Ovary (tissue), 9 donors: Measurements from ENCODE around the gene ATXN7. TPM values are rescaled to one million over a fixed set of nuclear protein-coding genes. Genes with fewer than 3 reads are reported as not detected.
A peak's percentile ranks its signal among the peaks of the same experiment; 100 is the strongest.

Source experiments
- DNase-seq, 5 donors: peaks; one replicate each; pipeline ENCODE4 v3.0.0-alpha.2; 2019 to 2020
- H3K27ac ChIP-seq, 2 donors: fragments of 200-600 bp; one replicate each; pipeline versions ENCODE4 v1.5.1 to v1.8.0; 2019 to 2022
- H3K27me3 ChIP-seq: fragments of 200-600 bp; one replicate; pipeline ENCODE4 v1.8.0; 2022
- H3K36me3 ChIP-seq: fragments of 200-600 bp; sonication (generic); one replicate; pipeline ENCODE4 v1.5.1; 2019
- H3K4me1 ChIP-seq: one replicate; pipeline ENCODE4 v1.8.1; 2013; ENCODE audit warnings: mild to moderate bottlenecking, moderate library complexity; ENCODE audit not compliant: insufficient read depth
- H3K4me3 ChIP-seq: fragments of 200-600 bp; sonication (generic); one replicate; pipeline ENCODE4 v1.5.1; 2017
- H3K9me3 ChIP-seq, 2 donors: fragments of 200-600 bp in 1 of 2; sonication (generic) in 1 of 2; one replicate each; pipeline versions ENCODE4 v1.5.1 to v1.8.1; 2013 to 2019; ENCODE audit warnings: mild to moderate bottlenecking in 1 of 2, moderate library complexity in 1 of 2
- CTCF ChIP-seq, 3 donors: fragments of 450-650 bp in 2 of 3; fragments of 200-600 bp in 1 of 3; IDR thresholded peaks; one replicate each; pipeline versions ENCODE4 v1.5.1 to v1.8.0; 2016 to 2022; ENCODE audit warnings: antibody characterized with exemption in 3 of 3, mild to moderate bottlenecking in 1 of 3
- EP300 ChIP-seq: sonication (generic); formaldehyde crosslinking; IDR thresholded peaks from one replicate; pipeline ENCODE4 v1.6.1; 2017; ENCODE audit warnings: antibody characterized with exemption
- POLR2A ChIP-seq: fragments of 450-650 bp; IDR thresholded peaks from one replicate; pipeline ENCODE4 v1.6.1; 2017; ENCODE audit warnings: antibody characterized with exemption, mild to moderate bottlenecking, moderate library complexity
- WGBS, 3 donors: extraction: QIAGEN DNeasy Blood & Tissue Kit in 1 of 3; methylation state at CpG; one replicate each; pipeline versions ENCODE4 v1.1.5 to v1.1.7; 2013 to 2017; 5-methylcytosine and 5-hydroxymethylcytosine counted together
- intact Hi-C, 4 donors: fragments of 100-400 bp; cut with DNase I; formaldehyde crosslinking; loops; one replicate each; pipeline versions ENCODE4 v1.11.0 to v1.15.1; 2022 to 2023
- polyA plus RNA-seq, 2 donors: library from polyadenylated mRNA; stranded (reverse); fragments of 200-250 nt in 1 of 2; fragments of 350-450 nt in 1 of 2; fragmentation: Illumina TruSeq in 1 of 2; extraction: RNeasy Lipid Tissue Mini Kit (QIAGEN cat#74804) in 1 of 2; gene quantifications; one replicate each; pipeline ENCODE4 v1.2.3, GENCODE V29; 2013 to 2014
- total RNA-seq, 7 donors: library from RNA; depleted of rRNA in 2 of 7; stranded (reverse); fragments of >200 nt in 2 of 7; fragmentation: NEBNext Ultra II Directional in 3 of 7; extraction: Animal tissue kit (Norgen Biotek cat#: 25700) in 3 of 7; gene quantifications; one replicate each; pipeline versions ENCODE4 v1.1.0 to v1.2.4, GENCODE V29; 2016 to 2023
- donor health status: DM: no; HTN: no; CAD: no; lungs with moderate emphysema.
- donor health status: DM: no; HTN: no; CAD: no.
- donor health status: Bipolar disorder and iron deficiency.
- donor health status: DM: yes; HTN: yes; CAD: no.
- donor health status: DM: no; HTN: no; CAD: no.
- donor health status: DM: yes; HTN: yes; CAD: no.

The ATXN7 gene
- total and polyA plus RNA-seq, 9 donors = 4.3 to 47.0 (median 27.7) TPM

DNA sequence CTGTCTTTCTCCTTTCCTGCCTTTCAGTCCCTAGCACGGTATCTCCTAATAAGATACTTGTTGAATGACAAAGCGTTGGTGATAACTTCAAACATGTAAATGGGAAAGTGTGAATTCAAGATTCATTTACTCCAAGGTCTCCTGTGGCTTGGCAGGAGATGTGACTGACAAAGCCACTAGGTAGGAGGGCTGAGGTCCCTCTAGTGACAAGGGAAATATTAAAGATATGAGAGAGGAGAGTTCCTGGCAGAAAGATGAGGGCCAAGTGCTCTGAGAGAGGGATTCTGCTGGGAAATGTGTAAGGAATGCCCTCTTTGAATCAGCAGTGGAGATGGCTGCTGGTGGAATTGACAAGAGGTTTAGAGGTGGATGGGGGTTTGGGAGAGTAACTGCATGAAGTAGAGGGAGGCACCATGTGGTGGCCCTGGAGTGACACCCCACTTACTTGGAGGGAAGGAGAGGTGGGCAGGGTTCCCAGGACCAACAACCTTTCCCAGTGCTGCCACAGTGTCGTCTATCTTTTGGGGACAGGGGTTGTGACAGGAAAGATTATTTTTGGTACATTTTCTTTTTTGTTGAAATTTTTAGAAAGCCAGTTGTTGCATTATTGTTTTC lies 91.5 kb downstream of the ATXN7 start:
- TF ChIP-seq POLR2A (no peak), EP300 (no peak), CTCF (IDR thresholded peaks at IDR 0.05) (no peak)
- no peak overlapping the region for H3K27ac ChIP-seq
- no peaks in the 10 kb centered on the region for H3K4me1 ChIP-seq
- no peaks in the 10 kb centered on the region for H3K9me3 ChIP-seq
- no peaks in the 10 kb centered on the region for H3K27me3 ChIP-seq
- WGBS, 3 donors = 94 to 95% (median 95%) methylated on average over 3 of the region's 3 CpGs
- intact Hi-C loops = no loop called here
- H3K4me3 ChIP-seq = no peak overlapping the region
- no peak for DNase-seq
- H3K36me3 ChIP-seq = no peaks in the 10 kb centered on the region

GRCh38 chr3:63955830-63956545 lies 92.3 kb downstream of the ATXN7 start:
- no peak for DNase-seq
- no peak for TF ChIP-seq POLR2A
- no peak for TF ChIP-seq CTCF (IDR thresholded peaks at IDR 0.05)
- TF ChIP-seq EP300 = no peak
- H3K27ac ChIP-seq = no peak overlapping the region
- no peaks in the 10 kb centered on the region for H3K9me3 ChIP-seq
- no peaks in the 10 kb centered on the region for H3K36me3 ChIP-seq
- H3K4me3 ChIP-seq = no peak overlapping the region
- no peaks in the 10 kb centered on the region for H3K27me3 ChIP-seq
- no peaks in the 10 kb centered on the region for H3K4me1 ChIP-seq
- WGBS, 3 donors = 92 to 97% (median 96%) methylated on average over 13 of the region's 13 CpGs
- intact Hi-C loops = no loop called here

DNA sequence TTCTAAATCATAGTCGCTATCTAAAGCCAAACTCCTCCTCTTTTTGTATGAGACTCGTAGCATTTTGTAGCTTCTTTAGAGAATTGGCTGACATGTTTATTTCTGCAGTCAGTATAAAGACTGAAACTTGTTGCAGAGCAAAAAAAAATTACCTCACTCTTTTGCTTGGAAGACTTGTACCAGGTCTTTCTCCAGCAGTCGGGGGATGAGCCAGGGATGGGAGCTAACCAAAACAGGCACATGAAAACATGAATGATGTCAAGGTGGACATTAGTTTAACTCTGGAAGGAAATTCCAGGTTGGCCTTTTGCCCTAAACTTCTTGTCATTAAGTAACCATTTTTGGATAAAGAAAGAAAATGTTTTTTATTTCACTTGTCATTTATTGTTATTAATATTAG lies 95.5 kb downstream of the ATXN7 start:
- intact Hi-C loops = no loop called here
- Histone ChIP-seq H3K4me3 (no peak overlapping the region), H3K27ac (no peak overlapping the region), H3K9me3 (no peaks in the 10 kb centered on the region), H3K27me3 (no peaks in the 10 kb centered on the region), H3K36me3 (no peaks in the 10 kb centered on the region), H3K4me1 (no peaks in the 10 kb centered on the region)
- WGBS, 3 donors = 37 to 69% (median 55%) methylated on average over 3 of the region's 3 CpGs
- no peak for DNase-seq
- no peak for TF ChIP-seq EP300
- TF ChIP-seq CTCF (IDR thresholded peaks at IDR 0.05) = no peak
- no peak for TF ChIP-seq POLR2A

DNA sequence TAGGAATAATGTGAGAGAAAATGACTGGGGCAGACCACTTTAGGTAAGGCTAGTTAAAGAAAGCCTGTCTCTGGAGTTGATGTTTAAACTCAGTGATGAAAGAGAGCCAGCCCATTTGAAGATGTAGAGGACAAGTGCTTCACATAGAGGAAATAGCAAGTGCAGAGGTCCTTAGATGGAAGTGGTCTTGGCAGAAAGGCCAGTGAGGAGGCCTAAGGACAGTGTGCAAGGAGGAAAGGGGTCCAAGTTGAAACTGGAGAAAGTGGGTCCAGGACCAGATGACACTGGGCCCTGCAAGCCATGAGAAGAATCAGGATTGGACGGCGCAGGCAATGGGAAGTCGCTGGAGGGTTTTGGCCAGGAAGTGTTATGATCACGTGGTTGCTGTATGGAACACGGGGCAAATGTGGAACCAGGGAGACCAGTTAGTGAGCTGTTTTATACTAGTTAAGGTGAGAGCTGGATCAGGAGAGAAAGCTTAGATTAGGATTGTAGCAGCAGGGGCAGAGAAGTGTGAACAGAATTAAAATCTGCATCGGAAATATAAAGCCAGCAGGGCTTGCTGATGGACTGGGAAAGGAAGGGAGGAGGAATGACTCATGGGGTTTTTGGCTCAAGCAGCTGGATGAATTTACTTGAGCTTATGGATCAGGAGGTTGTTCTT lies 96.5 kb downstream of the ATXN7 start:
- no peaks in the 10 kb centered on the region for H3K27me3 ChIP-seq
- intact Hi-C loops = no loop called here
- peak overlapping the region; percentile 13 for H3K4me3 ChIP-seq
- DNase-seq = no peak
- TF ChIP-seq EP300 (no peak), CTCF (IDR thresholded peaks at IDR 0.05) (no peak), POLR2A (no peak)
- 29 to 38% (median 37%) methylated on average over 6 of the region's 6 CpGs for WGBS, 3 donors
- no peaks in the 10 kb centered on the region for H3K4me1 ChIP-seq
- H3K27ac ChIP-seq = no peak overlapping the region
- H3K36me3 ChIP-seq = no peaks in the 10 kb centered on the region
- no peaks in the 10 kb centered on the region for H3K9me3 ChIP-seq
